ENCODE results near the gene UXT. TPM values are rescaled to one million over a fixed set of nuclear protein-coding genes. Genes with fewer than 3 reads are reported as not detected.

UXT gene
- total and polyA plus RNA-seq, 2 of the 4 experiments (the other 2 are of a cell fraction) = 106 to 164 TPM

DNA sequence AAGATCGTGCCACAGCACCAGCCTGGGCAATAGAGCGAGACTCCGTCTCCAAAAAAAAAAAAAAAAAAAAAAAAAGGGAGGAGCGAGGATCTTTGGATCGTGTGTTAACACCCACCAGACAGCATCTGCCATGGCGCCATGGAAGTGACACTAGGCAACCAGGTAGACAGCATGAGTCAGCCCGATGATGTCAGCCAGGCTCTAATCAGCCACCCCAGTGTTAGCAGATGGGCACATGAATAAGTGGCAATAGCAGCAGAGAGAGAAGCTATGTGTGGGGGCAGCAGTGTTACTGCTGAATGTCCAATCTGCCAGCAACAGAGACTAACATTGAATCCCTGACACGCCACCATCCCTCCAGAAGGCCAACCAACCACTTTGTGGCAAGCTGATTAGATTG lies 45.9 kb downstream of the UXT start:
- H4K20me1 ChIP-seq (ENCODE audit: insufficient read depth, low read length) = peaks cover 3% of the 10 kb centered on the region
- H2BK5ac ChIP-seq (ENCODE audit: low read depth, low read length, poor library complexity, severe bottlenecking) = no peak overlapping the region
- no peak overlapping the region for H2AK5ac ChIP-seq (ENCODE audit: low read depth, low read length)
- ChIA-PET POLR2A (ENCODE audit: unreplicated experiment) (no interaction called here), CTCF (no interaction called here)
- H3K4ac ChIP-seq (ENCODE audit: low read depth, low read length) = no peak overlapping the region
- H2BK20ac ChIP-seq (ENCODE audit: low read depth, low read length) = no peak overlapping the region
- H3K9me3 ChIP-seq (ENCODE audit: control insufficient read depth, insufficient read depth, low read length) = no peaks in the 10 kb centered on the region
- H3K9me1 ChIP-seq (ENCODE audit: insufficient read depth, low read length) = no peaks in the 10 kb centered on the region
- in situ Hi-C loops (cut with MboI; ENCODE audit: low sequenced_read_pairs) = no loop called here
- intact Hi-C loops (cut with micrococcal nuclease) = no loop called here
- peaks cover 8% of the 10 kb centered on the region; the same call in 1 of the 2 replicates for H3K27me3 ChIP-seq (ENCODE audit: control insufficient read depth, insufficient read depth, low read length)
- no peaks in the 10 kb centered on the region for H3K79me1 ChIP-seq (ENCODE audit: low read depth in 1 of 2, low read length in 2 of 2)
- no peak overlapping the region for H2BK15ac ChIP-seq (ENCODE audit: low read depth, low read length)
- WGBS, 2 experiments (ENCODE audit: extremely low coverage in 2 of 2, insufficient read length in 1 of 2) = no CpG with 5 or more reads among the region's 8 CpGs
- no peak for DNase-seq
- H3K56ac ChIP-seq (ENCODE audit: extremely low read depth, insufficient read depth, low read length) = no peak overlapping the region
- H3K23ac ChIP-seq (ENCODE audit: low read depth, low read length) = no peak overlapping the region
- H4K8ac ChIP-seq (ENCODE audit: low read depth in 2 of 2, low read length in 2 of 2) = no peak overlapping the region
- no TSS peak for BruUV-seq (replicated peaks)
- no peak overlapping the region for H3K4me3 ChIP-seq (ENCODE audit: insufficient read depth, low read depth, low read length)
- no peak overlapping the region for H3K9ac ChIP-seq (ENCODE audit: low read depth, low read length)
- no peak overlapping the region for H2BK120ac ChIP-seq (ENCODE audit: low read depth, low read length)
- H4K91ac ChIP-seq (ENCODE audit: insufficient read depth, low read depth, low read length) = no peak overlapping the region
- TF ChIP-seq CEBPB (IDR thresholded peaks at IDR 0.05; ENCODE audit: low read depth, low read length) (no peak), NFE2L2 (IDR thresholded peaks at IDR 0.05; ENCODE audit: low read depth, low read length) (no peak), CHD1 (IDR thresholded peaks at IDR 0.05; ENCODE audit: low read depth, low read length) (no peak), RAD21 (IDR thresholded peaks at IDR 0.05; ENCODE audit: low read length) (no peak), BHLHE40 (IDR thresholded peaks at IDR 0.05; ENCODE audit: low read depth, low read length) (no peak), RFX5 (IDR thresholded peaks at IDR 0.05; ENCODE audit: low read depth, low read length) (no peak), POLR2A (IDR thresholded peaks at IDR 0.05; ENCODE audit: low read depth, low read length) (no peak), SMC3 (IDR thresholded peaks at IDR 0.05; ENCODE audit: low read depth, low read length) (no peak), MAFK (IDR thresholded peaks at IDR 0.05; ENCODE audit: low read depth, low read length) (no peak), RCOR1 (IDR thresholded peaks at IDR 0.05; ENCODE audit: insufficient replicate concordance, low read length) (no peak), MAZ (IDR thresholded peaks at IDR 0.05; ENCODE audit: borderline replicate concordance, low read depth, low read length) (no peak), MXI1 (IDR thresholded peaks at IDR 0.05; ENCODE audit: borderline replicate concordance, low read depth, low read length) (no peak)
- TF ChIP-seq, protein P1, sequence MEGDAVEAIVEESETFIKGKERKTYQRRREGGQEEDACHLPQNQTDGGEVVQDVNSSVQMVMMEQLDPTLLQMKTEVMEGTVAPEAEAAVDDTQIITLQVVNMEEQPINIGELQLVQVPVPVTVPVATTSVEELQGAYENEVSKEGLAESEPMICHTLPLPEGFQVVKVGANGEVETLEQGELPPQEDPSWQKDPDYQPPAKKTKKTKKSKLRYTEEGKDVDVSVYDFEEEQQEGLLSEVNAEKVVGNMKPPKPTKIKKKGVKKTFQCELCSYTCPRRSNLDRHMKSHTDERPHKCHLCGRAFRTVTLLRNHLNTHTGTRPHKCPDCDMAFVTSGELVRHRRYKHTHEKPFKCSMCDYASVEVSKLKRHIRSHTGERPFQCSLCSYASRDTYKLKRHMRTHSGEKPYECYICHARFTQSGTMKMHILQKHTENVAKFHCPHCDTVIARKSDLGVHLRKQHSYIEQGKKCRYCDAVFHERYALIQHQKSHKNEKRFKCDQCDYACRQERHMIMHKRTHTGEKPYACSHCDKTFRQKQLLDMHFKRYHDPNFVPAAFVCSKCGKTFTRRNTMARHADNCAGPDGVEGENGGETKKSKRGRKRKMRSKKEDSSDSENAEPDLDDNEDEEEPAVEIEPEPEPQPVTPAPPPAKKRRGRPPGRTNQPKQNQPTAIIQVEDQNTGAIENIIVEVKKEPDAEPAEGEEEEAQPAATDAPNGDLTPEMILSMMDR (conservative IDR thresholded peaks at IDR 0.05; ENCODE audit: low read depth, low read length) = no peak
- TF ChIP-seq, protein P2, sequence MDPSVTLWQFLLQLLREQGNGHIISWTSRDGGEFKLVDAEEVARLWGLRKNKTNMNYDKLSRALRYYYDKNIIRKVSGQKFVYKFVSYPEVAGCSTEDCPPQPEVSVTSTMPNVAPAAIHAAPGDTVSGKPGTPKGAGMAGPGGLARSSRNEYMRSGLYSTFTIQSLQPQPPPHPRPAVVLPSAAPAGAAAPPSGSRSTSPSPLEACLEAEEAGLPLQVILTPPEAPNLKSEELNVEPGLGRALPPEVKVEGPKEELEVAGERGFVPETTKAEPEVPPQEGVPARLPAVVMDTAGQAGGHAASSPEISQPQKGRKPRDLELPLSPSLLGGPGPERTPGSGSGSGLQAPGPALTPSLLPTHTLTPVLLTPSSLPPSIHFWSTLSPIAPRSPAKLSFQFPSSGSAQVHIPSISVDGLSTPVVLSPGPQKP (IDR thresholded peaks at IDR 0.05; ENCODE audit: borderline replicate concordance, low read depth, low read length) = no peak
- TF ChIP-seq, protein P3, sequence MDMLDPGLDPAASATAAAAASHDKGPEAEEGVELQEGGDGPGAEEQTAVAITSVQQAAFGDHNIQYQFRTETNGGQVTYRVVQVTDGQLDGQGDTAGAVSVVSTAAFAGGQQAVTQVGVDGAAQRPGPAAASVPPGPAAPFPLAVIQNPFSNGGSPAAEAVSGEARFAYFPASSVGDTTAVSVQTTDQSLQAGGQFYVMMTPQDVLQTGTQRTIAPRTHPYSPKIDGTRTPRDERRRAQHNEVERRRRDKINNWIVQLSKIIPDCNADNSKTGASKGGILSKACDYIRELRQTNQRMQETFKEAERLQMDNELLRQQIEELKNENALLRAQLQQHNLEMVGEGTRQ (IDR thresholded peaks at IDR 0.05; ENCODE audit: low read depth, low read length) = no peak
- H2AK9ac ChIP-seq (replicated peaks; ENCODE audit: low read depth, low read length, poor library complexity) = no peak overlapping the region
- H3K36me3 ChIP-seq (ENCODE audit: control insufficient read depth, insufficient read depth, low read length) = no peaks in the 10 kb centered on the region
- H3K4me1 ChIP-seq (ENCODE audit: control insufficient read depth, insufficient read depth, low read length) = no peaks in the 10 kb centered on the region
- dilution Hi-C loops (cut with HindIII; ENCODE audit: low sequenced_read_pairs, unreplicated experiment) = no loop called here
- H3K18ac ChIP-seq (ENCODE audit: low read depth, low read length) = no peak overlapping the region
- no peak overlapping the region for H4K5ac ChIP-seq (ENCODE audit: low read depth, low read length)
- ATAC-seq (ENCODE audit: low read depth) = no peak
- no peak overlapping the region for H2AFZ ChIP-seq (replicated peaks; ENCODE audit: low read length, poor library complexity)
- H3K27ac ChIP-seq (ENCODE audit: insufficient read depth, low read length) = no peak overlapping the region
- H3K4me2 ChIP-seq (ENCODE audit: low read depth, low read length) = no peak overlapping the region
- no peak overlapping the region for H3K14ac ChIP-seq (replicated peaks; ENCODE audit: low read depth, low read length)

Data from IMR-90 (cell line).